Stomach (tissue), 9 donors: ENCODE results near the gene ZNF276. TPM values are rescaled to one million over a fixed set of nuclear protein-coding genes. Genes with fewer than 3 reads are reported as not detected.

Experiments used
- DNase-seq, 2 donors: peaks; one replicate each; pipeline versions ENCODE4 v3.0.0 to v3.0.0-alpha.2; 2013 to 2019
- H3K27ac ChIP-seq, 5 donors: fragments of 200-600 bp in 4 of 5; sonication (generic) in 4 of 5; one replicate each; pipeline ENCODE4 v1.5.1; 2013 to 2019; ENCODE audit warnings: mild to moderate bottlenecking in 1 of 5, moderate library complexity in 1 of 5
- H3K27me3 ChIP-seq, 3 donors: fragments of 200-600 bp; sonication (generic); one replicate each; pipeline ENCODE4 v1.5.1; 2017 to 2019; ENCODE audit warnings: mixed run types in 1 of 3
- H3K36me3 ChIP-seq, 4 donors: fragments of 200-600 bp; sonication (generic); 1 replicate in 3 of 4; 2 replicates in 1 of 4; pipeline ENCODE4 v1.5.1; 2016 to 2019
- H3K4me1 ChIP-seq, 4 donors: fragments of 200-600 bp; sonication (generic); one replicate each; pipeline ENCODE4 v1.5.1; 2016 to 2019
- H3K4me3 ChIP-seq, 4 donors: fragments of 200-600 bp; sonication (generic) in 3 of 4; one replicate each; pipeline ENCODE4 v1.5.1; 2016 to 2019; ENCODE audit warnings: mild to moderate bottlenecking in 1 of 4
- H3K9me3 ChIP-seq, 4 donors: fragments of 200-600 bp; sonication (generic); one replicate each; pipeline ENCODE4 v1.5.1; 2016 to 2019
- EP300 ChIP-seq: sonication (generic); formaldehyde crosslinking; IDR thresholded peaks from one replicate; pipeline ENCODE4 v1.6.1; 2017; ENCODE audit warnings: antibody characterized with exemption
- POLR2A ChIP-seq, 4 donors: fragments of 450-650 bp; IDR thresholded peaks; one replicate each; pipeline ENCODE4 v1.6.1; 2016; ENCODE audit warnings: antibody characterized with exemption in 4 of 4, control low read depth in 2 of 4, mild to moderate bottlenecking in 1 of 4, moderate library complexity in 1 of 4
- POLR2AphosphoS5 ChIP-seq, 3 donors: sonication (generic); formaldehyde crosslinking; IDR thresholded peaks; one replicate each; pipeline ENCODE4 v1.6.1; 2016; ENCODE audit warnings: antibody characterized with exemption in 3 of 3
- WGBS, 5 donors: extraction: QIAGEN DNeasy Blood & Tissue Kit in 3 of 5; methylation state at CpG; one replicate each; pipeline versions ENCODE4 v1.1.5 to v1.1.7; 2013 to 2018; 5-methylcytosine and 5-hydroxymethylcytosine counted together
- intact Hi-C: fragments of 100-400 bp; cut with DNase I; formaldehyde crosslinking; loops from one replicate; pipeline ENCODE4 v1.15.1; 2023; ENCODE audit warnings: low total_unique reads
- polyA plus RNA-seq, 3 donors: library from polyadenylated mRNA; stranded (reverse); fragments of 200-250 nt; gene quantifications; one replicate each; pipeline ENCODE4 v1.2.3, GENCODE V29; 2013
- total RNA-seq, 5 donors: library from RNA; depleted of rRNA; stranded (reverse); fragments of >200 nt; gene quantifications; one replicate each; pipeline versions ENCODE4 v1.1.0 to v1.2.3, GENCODE V29; 2014 to 2016
- TF ChIP-seq, protein P1 (sequence below), 7 experiments: fragments of 450-650 bp in 4 of 7; fragments of 200-600 bp in 3 of 7; sonication (generic) in 3 of 7; IDR thresholded peaks; one replicate each; pipeline ENCODE4 v1.5.1; 2016 to 2019; ENCODE audit warnings: antibody characterized with exemption in 7 of 7, control low read depth in 2 of 7, mild to moderate bottlenecking in 1 of 7
- donor health status: healthy with polysubstance abuse.
- donor health status: Bipolar disorder and iron deficiency.
- donor health status: healthy.

ZNF276 gene
- total and polyA plus RNA-seq, 8 donors = 11.0 to 418 (median 32.6) TPM

DNA sequence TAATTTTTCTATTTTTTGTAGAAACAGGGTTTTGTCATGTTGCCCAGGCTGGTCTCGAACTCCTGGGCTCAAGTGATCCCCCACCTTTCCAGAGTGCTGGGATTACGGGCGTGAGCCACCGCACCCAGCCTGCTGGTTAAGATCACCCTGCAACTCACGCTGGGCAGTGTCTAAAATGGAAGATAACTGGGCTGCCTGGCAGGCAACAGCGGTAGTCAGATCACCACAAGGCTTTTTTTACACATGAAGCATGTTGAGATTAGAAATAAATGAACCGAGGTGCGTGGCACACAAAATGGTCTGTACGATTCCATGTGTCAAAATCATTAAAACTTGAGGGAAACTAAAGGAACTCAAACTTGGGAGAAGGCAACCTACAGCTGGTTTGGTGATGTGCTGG, 26.7 kb downstream of the ZNF276 start:
- WGBS, 5 donors = 91 to 98% (median 97%) methylated on average over 9 of the region's 9 CpGs

GRCh38 chr16:89748921-89749320, 27.6 kb downstream of the ZNF276 start:
- 95 to 99% (median 97%) methylated on average over 11 of the region's 11 CpGs for WGBS, 5 donors
- Histone ChIP-seq H3K27me3 (no peaks in the 10 kb centered on the region), H3K36me3 (peaks cover 0 to 31% (median 19%) of the 10 kb centered on the region in 4 donors), H3K27ac (no peak overlapping the region), H3K4me1 (peaks cover 0 to 10% (median 6%) of the 10 kb centered on the region in 4 donors), H3K9me3 (no peaks in the 10 kb centered on the region), H3K4me3 (no peak overlapping the region)
- DNase-seq = no peak
- intact Hi-C loops = no loop called here
- TF ChIP-seq POLR2A (IDR thresholded peaks at IDR 0.05) (no peak), POLR2AphosphoS5 (IDR thresholded peaks at IDR 0.05) (no peak), EP300 (no peak)
- TF ChIP-seq, protein P1, sequence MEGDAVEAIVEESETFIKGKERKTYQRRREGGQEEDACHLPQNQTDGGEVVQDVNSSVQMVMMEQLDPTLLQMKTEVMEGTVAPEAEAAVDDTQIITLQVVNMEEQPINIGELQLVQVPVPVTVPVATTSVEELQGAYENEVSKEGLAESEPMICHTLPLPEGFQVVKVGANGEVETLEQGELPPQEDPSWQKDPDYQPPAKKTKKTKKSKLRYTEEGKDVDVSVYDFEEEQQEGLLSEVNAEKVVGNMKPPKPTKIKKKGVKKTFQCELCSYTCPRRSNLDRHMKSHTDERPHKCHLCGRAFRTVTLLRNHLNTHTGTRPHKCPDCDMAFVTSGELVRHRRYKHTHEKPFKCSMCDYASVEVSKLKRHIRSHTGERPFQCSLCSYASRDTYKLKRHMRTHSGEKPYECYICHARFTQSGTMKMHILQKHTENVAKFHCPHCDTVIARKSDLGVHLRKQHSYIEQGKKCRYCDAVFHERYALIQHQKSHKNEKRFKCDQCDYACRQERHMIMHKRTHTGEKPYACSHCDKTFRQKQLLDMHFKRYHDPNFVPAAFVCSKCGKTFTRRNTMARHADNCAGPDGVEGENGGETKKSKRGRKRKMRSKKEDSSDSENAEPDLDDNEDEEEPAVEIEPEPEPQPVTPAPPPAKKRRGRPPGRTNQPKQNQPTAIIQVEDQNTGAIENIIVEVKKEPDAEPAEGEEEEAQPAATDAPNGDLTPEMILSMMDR (IDR thresholded peaks at IDR 0.05) = no peak

More for the DNA sequence above, 26.7 kb downstream of the ZNF276 start:
- peaks cover 0 to 31% (median 19%) of the 10 kb centered on the region in 4 donors for H3K36me3 ChIP-seq
- intact Hi-C loops = no loop called here
- peaks cover 0 to 10% (median 6%) of the 10 kb centered on the region in 4 donors for H3K4me1 ChIP-seq
- no peaks in the 10 kb centered on the region for H3K9me3 ChIP-seq
- no peaks in the 10 kb centered on the region for H3K27me3 ChIP-seq
- no peak for DNase-seq
- H3K27ac ChIP-seq = no peak overlapping the region
- TF ChIP-seq POLR2AphosphoS5 (IDR thresholded peaks at IDR 0.05) (no peak), POLR2A (IDR thresholded peaks at IDR 0.05) (no peak), EP300 (no peak)
- TF ChIP-seq, protein P1 (IDR thresholded peaks at IDR 0.05) = no peak
- no peak overlapping the region for H3K4me3 ChIP-seq

- WGBS, 5 donors = 13 to 51% (median 42%) methylated on average over 10 of the region's 10 CpGs
- peak; percentile 54 to 60 for DNase-seq
- Histone ChIP-seq H3K36me3 (peaks cover 0 to 24% (median 17%) of the 10 kb centered on the region in 4 donors), H3K27me3 (no peaks in the 10 kb centered on the region), H3K27ac (no peak overlapping the region), H3K4me3 (no peak overlapping the region), H3K9me3 (no peaks in the 10 kb centered on the region), H3K4me1 (peaks cover 0 to 10% (median 6%) of the 10 kb centered on the region in 4 donors)
- intact Hi-C loops = no loop called here
- TF ChIP-seq POLR2A (IDR thresholded peaks at IDR 0.05) = no peak
- TF ChIP-seq, protein P1 (IDR thresholded peaks at IDR 0.05) = no peak
- no peak for TF ChIP-seq POLR2AphosphoS5 (IDR thresholded peaks at IDR 0.05)
- no peak for TF ChIP-seq EP300
Measured at GRCh38 chr16:89749637-89750036, 28.3 kb downstream of the ZNF276 start.

DNA sequence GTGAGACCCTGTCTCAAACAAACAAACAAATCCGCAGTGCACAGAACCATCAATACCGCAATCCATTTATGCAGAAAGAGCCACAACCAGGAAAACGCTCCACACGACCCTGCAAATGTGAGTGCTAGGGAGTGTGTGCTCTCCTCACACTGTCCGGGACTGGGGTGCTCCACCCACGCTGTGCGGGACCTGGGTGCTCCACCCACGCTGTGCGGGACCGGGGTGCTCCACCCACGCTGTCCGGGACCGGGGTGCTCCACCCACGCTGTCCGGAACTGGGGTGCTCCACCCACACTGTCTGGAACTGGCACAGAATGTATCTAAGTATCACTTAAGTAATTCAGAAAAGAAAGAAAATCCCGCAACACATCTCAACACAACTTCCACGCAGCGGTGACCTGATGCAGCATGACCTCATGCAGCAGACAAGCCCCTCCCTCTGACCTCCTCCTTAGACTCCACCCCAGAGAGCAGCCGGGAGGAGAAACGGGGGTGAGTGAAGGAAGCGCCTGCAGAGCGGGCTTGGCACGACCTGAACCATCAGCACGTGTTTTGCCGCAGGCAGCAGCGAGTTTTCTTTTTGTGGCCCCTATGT, 38.5 kb downstream of the ZNF276 start:
- 81 to 88% (median 85%) methylated on average over 26 of the region's 26 CpGs for whole genome bisulfite sequencing, 5 donors
- H3K36me3 ChIP-seq = peaks cover 0 to 18% (median 14%) of the 10 kb centered on the region in 4 donors
- intact Hi-C loops = no loop called here

More for the DNA sequence above, 38.5 kb downstream of the ZNF276 start:
- no peak for DNase-seq
- Histone ChIP-seq H3K4me1 (peaks cover 0 to 13% (median 5%) of the 10 kb centered on the region in 4 donors), H3K27me3 (no peaks in the 10 kb centered on the region), H3K27ac (no peak overlapping the region), H3K9me3 (no peaks in the 10 kb centered on the region), H3K4me3 (no peak overlapping the region)
- TF ChIP-seq EP300 (no peak), POLR2AphosphoS5 (IDR thresholded peaks at IDR 0.05) (no peak), POLR2A (IDR thresholded peaks at IDR 0.05) (no peak)
- TF ChIP-seq, protein P1 (IDR thresholded peaks at IDR 0.05) = no peak
